Neuron (in vitro differentiated cells): Measurements from ENCODE around the gene NKAIN4.
A peak's percentile ranks its signal among the peaks of the same experiment; 100 is the strongest.
"Not testable (repeated sequence)": the region's sequence is repeated elsewhere in the genome, so short reads cannot be mapped to it uniquely, and the experiment has no call there.

Source experiments
- H2AFZ ChIP-seq: one replicate; pipeline ENCODE4 v1.6.1; 2013; ENCODE audit warnings: low read depth, mild to moderate bottlenecking, inconsistent platforms, low read length, moderate library complexity
- H3K27me3 ChIP-seq: one replicate; pipeline ENCODE4 v1.6.1; 2013; ENCODE audit warnings: low read length; ENCODE audit not compliant: insufficient read depth
- H3K36me3 ChIP-seq: one replicate; pipeline ENCODE4 v1.6.1; 2013; ENCODE audit warnings: low read length; ENCODE audit not compliant: insufficient read depth
- H3K4me1 ChIP-seq: one replicate; pipeline ENCODE4 v1.6.1; 2013; ENCODE audit warnings: low read length; ENCODE audit not compliant: insufficient read depth
- H3K4me3 ChIP-seq: 2 replicates; pipeline ENCODE4 v1.5.1; 2013; ENCODE audit warnings: mild to moderate bottlenecking, low read length, moderate library complexity
- H3K9me3 ChIP-seq: one replicate; pipeline ENCODE4 v1.6.1; 2013; ENCODE audit warnings: low read length

The NKAIN4 gene

GRCh38 chr20:63255931-63256704 lies 1.9 kb upstream of the NKAIN4 start:
- Histone ChIP-seq H2AFZ (no peak overlapping the region), H3K9me3 (peaks cover 6% of the 10 kb centered on the region), H3K4me3 (no peak overlapping the region), H3K36me3 (no peaks in the 10 kb centered on the region), H3K4me1 (peaks cover 47% of the 10 kb centered on the region), H3K27me3 (no peaks in the 10 kb centered on the region)

- H3K4me3 ChIP-seq = peak overlapping the region; percentile 32
Measured at GRCh38 chr20:63254606-63255384, 532 bp upstream of the NKAIN4 start.

GRCh38 chr20:63253438-63254231 lies 628 bp downstream of the NKAIN4 start:
- H3K4me1 ChIP-seq = peaks cover 41% of the 10 kb centered on the region
- H3K27me3 ChIP-seq = no peaks in the 10 kb centered on the region
- H3K4me3 ChIP-seq = peak overlapping the region; percentile 46
- H3K9me3 ChIP-seq = peaks cover 6% of the 10 kb centered on the region
- no peak overlapping the region for H2AFZ ChIP-seq
- H3K36me3 ChIP-seq = peaks cover 4% of the 10 kb centered on the region

More at GRCh38 chr20:63254606-63255384, 532 bp upstream of the NKAIN4 start:
- Histone ChIP-seq H2AFZ (no peak overlapping the region), H3K36me3 (no peaks in the 10 kb centered on the region), H3K9me3 (peaks cover 6% of the 10 kb centered on the region), H3K27me3 (no peaks in the 10 kb centered on the region), H3K4me1 (peaks cover 41% of the 10 kb centered on the region)

GRCh38 chr20:63253065-63253437 lies 1.2 kb downstream of the NKAIN4 start:
- Histone ChIP-seq H3K4me1 (peaks cover 41% of the 10 kb centered on the region), H2AFZ (no peak overlapping the region), H3K4me3 (peak overlapping the region; percentile 46), H3K9me3 (peaks cover 6% of the 10 kb centered on the region), H3K36me3 (peaks cover 8% of the 10 kb centered on the region), H3K27me3 (no peaks in the 10 kb centered on the region)

GRCh38 chr20:63252284-63252711 lies 2.0 kb downstream of the NKAIN4 start:
- Histone ChIP-seq H3K4me1 (peaks cover 41% of the 10 kb centered on the region), H3K4me3 (peak overlapping the region; percentile 46), H3K27me3 (no peaks in the 10 kb centered on the region)

GRCh38 chr20:63251350-63251749 lies 2.9 kb downstream of the NKAIN4 start:
- Histone ChIP-seq H3K36me3 (peaks cover 20% of the 10 kb centered on the region), H3K4me1 (peaks cover 41% of the 10 kb centered on the region)
- not testable (repeated sequence) for H2AFZ ChIP-seq, H3K27me3 ChIP-seq, H3K9me3 ChIP-seq, H3K4me3 ChIP-seq

More at GRCh38 chr20:63252284-63252711, 2.0 kb downstream of the NKAIN4 start:
- Histone ChIP-seq H3K36me3 (peaks cover 15% of the 10 kb centered on the region), H2AFZ (no peak overlapping the region), H3K9me3 (peaks cover 6% of the 10 kb centered on the region)

- H3K27me3 ChIP-seq = no peaks in the 10 kb centered on the region
Measured at GRCh38 chr20:63249891-63250290, 4.4 kb downstream of the NKAIN4 start.

GRCh38 chr20:63248835-63249591 lies 5.2 kb downstream of the NKAIN4 start:
- Histone ChIP-seq H3K27me3 (no peaks in the 10 kb centered on the region), H3K36me3 (peaks cover 23% of the 10 kb centered on the region), H2AFZ (no peak overlapping the region), H3K9me3 (no peaks in the 10 kb centered on the region), H3K4me3 (no peak overlapping the region), H3K4me1 (peaks cover 24% of the 10 kb centered on the region)

More at GRCh38 chr20:63249891-63250290, 4.4 kb downstream of the NKAIN4 start:
- Histone ChIP-seq H3K36me3 (peaks cover 23% of the 10 kb centered on the region), H3K4me3 (no peak overlapping the region), H2AFZ (no peak overlapping the region), H3K9me3 (no peaks in the 10 kb centered on the region), H3K4me1 (peaks cover 27% of the 10 kb centered on the region)

GRCh38 chr20:63247671-63248228 lies 6.5 kb downstream of the NKAIN4 start:
- Histone ChIP-seq H3K36me3 (peaks cover 23% of the 10 kb centered on the region), H3K4me3 (no peak overlapping the region), H3K27me3 (no peaks in the 10 kb centered on the region), H3K4me1 (peaks cover 19% of the 10 kb centered on the region), H2AFZ (no peak overlapping the region), H3K9me3 (no peaks in the 10 kb centered on the region)

- Histone ChIP-seq H3K4me3 (no peak overlapping the region), H3K4me1 (peaks cover 8% of the 10 kb centered on the region), H3K36me3 (peaks cover 23% of the 10 kb centered on the region), H3K9me3 (no peaks in the 10 kb centered on the region), H3K27me3 (no peaks in the 10 kb centered on the region), H2AFZ (no peak overlapping the region)
Measured at GRCh38 chr20:63246490-63247288, 7.6 kb downstream of the NKAIN4 start.

GRCh38 chr20:63244468-63244867 lies 9.8 kb downstream of the NKAIN4 start:
- Histone ChIP-seq H3K36me3 (peaks cover 22% of the 10 kb centered on the region), H3K4me1 (no peaks in the 10 kb centered on the region), H3K4me3 (no peak overlapping the region), H3K27me3 (no peaks in the 10 kb centered on the region), H2AFZ (no peak overlapping the region), H3K9me3 (no peaks in the 10 kb centered on the region)
